Spleen (tissue), 7 donors: Measurements from ENCODE around the gene MNX1.

ENCODE experiments used
- CTCF ChIP-seq, 11 experiments: fragments of 200-600 bp in 7 of 11; fragments of 450-650 bp in 4 of 11; sonication (generic) in 4 of 11; IDR thresholded peaks in 8 of 11; conservative IDR thresholded peaks in 3 of 11; 1 replicate in 7 of 11; 2 replicates in 4 of 11; pipeline versions ENCODE4 v1.4.0 to v1.8.0; 2016 to 2021; ENCODE audit warnings: antibody characterized with exemption in 11 of 11, inconsistent platforms in 4 of 11, mild to moderate bottlenecking in 1 of 11
- POLR2A ChIP-seq, 3 donors: fragments of 450-650 bp; IDR thresholded peaks; one replicate each; pipeline ENCODE4 v1.5.1; 2017; ENCODE audit warnings: antibody characterized with exemption in 3 of 3, mild to moderate bottlenecking in 1 of 3
- POLR2AphosphoS5 ChIP-seq, 3 donors: sonication (generic); formaldehyde crosslinking; IDR thresholded peaks; one replicate each; pipeline ENCODE4 v1.5.1; 2017; ENCODE audit warnings: antibody characterized with exemption in 3 of 3
- donor health status: DM: no; HTN: no; CAD: no; lungs with moderate emphysema.
- donor health status: DM: no; HTN: no; CAD: no.
- donor health status: DM: no; HTN: no; CAD: no.

- TF ChIP-seq CTCF (IDR thresholded peaks at IDR 0.05 in 8 of 11, conservative IDR thresholded peaks at IDR 0.05 in 3 of 11) (no peak), POLR2AphosphoS5 (IDR thresholded peaks at IDR 0.05) (no peak), POLR2A (IDR thresholded peaks at IDR 0.05) (no peak)
Measured at GRCh38 chr7:156956727-156957126, 53.7 kb downstream of the MNX1 start.
